Panc1 (cell line): ENCODE results near the gene HEYL.

Source experiments
- CTCF ChIP-seq: fragments of 450-650 bp; IDR thresholded peaks from 2 replicates; pipeline ENCODE4 v1.5.1; 2017; ENCODE audit warnings: mild to moderate bottlenecking
- REST ChIP-seq, 2 experiments: IDR thresholded peaks; 2 replicates each; pipeline ENCODE4 v1.6.1; 2011 to 2012; ENCODE audit warnings: low read depth in 2 of 2, control low read depth in 1 of 2, low read length in 1 of 2, mild to moderate bottlenecking in 1 of 2, moderate library complexity in 1 of 2; ENCODE audit not compliant: insufficient read depth in 1 of 2

GRCh38 chr1:39681999-39682398, 42.6 kb upstream of the HEYL start:
- TF ChIP-seq REST (IDR thresholded peaks at IDR 0.05; ENCODE audit: insufficient read depth in 1 of 2, low read depth in 2 of 2, low read length in 1 of 2) (no peak), CTCF (no peak)
